Measurements from ENCODE around the gene CCDC92. TPM values are rescaled to one million over a fixed set of nuclear protein-coding genes. Genes with fewer than 3 reads are reported as not detected.

CCDC92 gene
- total and polyA plus RNA-seq, 2 of the 8 experiments (the other 6 are each of a cell fraction or from before 2014, with no cell fraction given) = 0.43 to 0.51 TPM

DNA sequence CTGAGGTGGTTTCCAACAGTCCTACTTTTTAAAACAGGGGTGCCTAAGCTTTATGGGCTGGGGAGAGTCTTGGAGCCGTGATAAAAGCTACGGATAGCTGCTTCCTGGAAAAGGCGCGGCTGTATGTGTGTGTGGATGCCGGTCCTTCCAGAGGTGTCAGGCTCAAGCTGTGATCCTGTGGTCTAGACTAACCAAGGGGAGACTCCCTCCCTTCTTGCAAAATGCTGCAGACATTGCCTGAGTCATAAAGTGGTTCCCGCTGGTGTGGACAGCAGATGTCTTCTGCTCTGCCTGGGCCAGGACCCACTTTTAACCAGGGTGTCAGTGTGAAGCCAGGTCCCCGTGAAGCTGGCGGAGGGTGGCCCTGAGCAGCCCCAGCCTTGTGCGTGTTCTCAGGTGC, 37.8 kb downstream of the CCDC92 start (continued):
- TF ChIP-seq CHD7 (IDR thresholded peaks at IDR 0.05; ENCODE audit: insufficient replicate concordance, low read length) = no peak
- TF ChIP-seq TEAD4 (IDR thresholded peaks at IDR 0.05; ENCODE audit: low read depth, low read length) = no peak
- TF ChIP-seq CHD2 (IDR thresholded peaks at IDR 0.05; ENCODE audit: low read length) = no peak
- no peak for TF ChIP-seq CBX5 (IDR thresholded peaks at IDR 0.05; ENCODE audit: low read depth, low read length)
- no peak for TF ChIP-seq SIN3A (conservative IDR thresholded peaks at IDR 0.05 in 1 of 2, IDR thresholded peaks at IDR 0.05 in 1 of 2; ENCODE audit: low read depth in 1 of 2, low read length in 2 of 2)
- no peak for TF ChIP-seq BACH1 (IDR thresholded peaks at IDR 0.05; ENCODE audit: low read length)
- TF ChIP-seq CEBPB (IDR thresholded peaks at IDR 0.05; ENCODE audit: low read depth, low read length) = no peak
- no peak for TF ChIP-seq TAF1 (IDR thresholded peaks at IDR 0.05; ENCODE audit: low read depth, low read length)
- TF ChIP-seq YY1 (IDR thresholded peaks at IDR 0.05; ENCODE audit: low read depth, low read length) = no peak
- TF ChIP-seq JUN (IDR thresholded peaks at IDR 0.05; ENCODE audit: low read depth, low read length) = no peak
- no peak for TF ChIP-seq RFX5 (IDR thresholded peaks at IDR 0.05; ENCODE audit: borderline replicate concordance, low read depth, low read length)
- no peak for TF ChIP-seq SIX5 (IDR thresholded peaks at IDR 0.05; ENCODE audit: low read depth, low read length)
- no peak for TF ChIP-seq SAP30 (IDR thresholded peaks at IDR 0.05; ENCODE audit: insufficient read depth, insufficient replicate concordance, low read length)
